Measurements from ENCODE around the gene ARHGAP35.
"Not testable (repeated sequence)": the region's sequence is repeated elsewhere in the genome, so short reads cannot be mapped to it uniquely, and the experiment has no call there.

Gene ARHGAP35

GRCh38 chr19:46860125-46860845 lies 512 bp upstream of the ARHGAP35 start:
- H3K27me3 ChIP-seq (ENCODE audit: insufficient read depth, low read length): no peaks in the 10 kb centered on the region
- peak overlapping the region; percentile 94 for H3K27ac ChIP-seq (ENCODE audit: low read depth, low read length)
- H3K4me1 ChIP-seq (ENCODE audit: control insufficient read depth, insufficient read depth, low read length, unreplicated experiment): peaks cover 23% of the 10 kb centered on the region
- H3K4me3 ChIP-seq (ENCODE audit: low read depth, low read length): peak overlapping the region; percentile 82
- H2AFZ ChIP-seq (ENCODE audit: low read length, unreplicated experiment): no peak overlapping the region
- no peaks in the 10 kb centered on the region for H3K36me3 ChIP-seq (ENCODE audit: insufficient read depth, low read length)
- peaks cover 41% of the 10 kb centered on the region for H3K79me2 ChIP-seq (ENCODE audit: control insufficient read depth, insufficient read depth, low read length, unreplicated experiment)

GRCh38 chr19:46861691-46862502 lies 1.1 kb downstream of the ARHGAP35 start:
- H2AFZ ChIP-seq (ENCODE audit: low read length, unreplicated experiment): no peak overlapping the region
- peaks cover 32% of the 10 kb centered on the region for H3K4me1 ChIP-seq (ENCODE audit: control insufficient read depth, insufficient read depth, low read length, unreplicated experiment)
- peak overlapping the region; percentile 94 for H3K27ac ChIP-seq (ENCODE audit: low read depth, low read length)

GRCh38 chr19:46862503-46862834 lies 1.7 kb downstream of the ARHGAP35 start:
- H3K4me3 ChIP-seq (ENCODE audit: low read depth, low read length): peak overlapping the region; percentile 82
- peaks cover 63% of the 10 kb centered on the region for H3K79me2 ChIP-seq (ENCODE audit: control insufficient read depth, insufficient read depth, low read length, unreplicated experiment)
- peak overlapping the region; percentile 94 for H3K27ac ChIP-seq (ENCODE audit: low read depth, low read length)
- H2AFZ ChIP-seq (ENCODE audit: low read length, unreplicated experiment): no peak overlapping the region
- no peaks in the 10 kb centered on the region for H3K36me3 ChIP-seq (ENCODE audit: insufficient read depth, low read length)
- H3K4me1 ChIP-seq (ENCODE audit: control insufficient read depth, insufficient read depth, low read length, unreplicated experiment): peaks cover 37% of the 10 kb centered on the region
- H3K27me3 ChIP-seq (ENCODE audit: insufficient read depth, low read length): no peaks in the 10 kb centered on the region

More at GRCh38 chr19:46861691-46862502, 1.1 kb downstream of the ARHGAP35 start:
- Histone ChIP-seq H3K4me3 (ENCODE audit: low read depth, low read length) (peak overlapping the region; percentile 82), H3K27me3 (ENCODE audit: insufficient read depth, low read length) (no peaks in the 10 kb centered on the region), H3K79me2 (ENCODE audit: control insufficient read depth, insufficient read depth, low read length, unreplicated experiment) (peaks cover 57% of the 10 kb centered on the region), H3K36me3 (ENCODE audit: insufficient read depth, low read length) (no peaks in the 10 kb centered on the region)

GRCh38 chr19:46862974-46863632 lies 2.3 kb downstream of the ARHGAP35 start:
- peaks cover 69% of the 10 kb centered on the region for H3K79me2 ChIP-seq (ENCODE audit: control insufficient read depth, insufficient read depth, low read length, unreplicated experiment)
- H3K27ac ChIP-seq (ENCODE audit: low read depth, low read length): peak overlapping the region; percentile 94
- H3K27me3 ChIP-seq (ENCODE audit: insufficient read depth, low read length): no peaks in the 10 kb centered on the region
- no peak overlapping the region for H2AFZ ChIP-seq (ENCODE audit: low read length, unreplicated experiment)
- peak overlapping the region; percentile 82 for H3K4me3 ChIP-seq (ENCODE audit: low read depth, low read length)
- H3K36me3 ChIP-seq (ENCODE audit: insufficient read depth, low read length): no peaks in the 10 kb centered on the region
- peaks cover 42% of the 10 kb centered on the region for H3K4me1 ChIP-seq (ENCODE audit: control insufficient read depth, insufficient read depth, low read length, unreplicated experiment)

- Histone ChIP-seq H3K4me3 (ENCODE audit: low read depth, low read length) (peak overlapping the region; percentile 82), H3K27me3 (ENCODE audit: insufficient read depth, low read length) (no peaks in the 10 kb centered on the region), H3K27ac (ENCODE audit: low read depth, low read length) (peak overlapping the region; percentile 94), H3K4me1 (ENCODE audit: control insufficient read depth, insufficient read depth, low read length, unreplicated experiment) (peaks cover 45% of the 10 kb centered on the region), H3K79me2 (ENCODE audit: control insufficient read depth, insufficient read depth, low read length, unreplicated experiment) (peaks cover 76% of the 10 kb centered on the region), H2AFZ (ENCODE audit: low read length, unreplicated experiment) (no peak overlapping the region), H3K36me3 (ENCODE audit: insufficient read depth, low read length) (no peaks in the 10 kb centered on the region)
Measured at GRCh38 chr19:46863818-46864629, 3.2 kb downstream of the ARHGAP35 start.

GRCh38 chr19:46866407-46867136 lies 5.8 kb downstream of the ARHGAP35 start:
- Histone ChIP-seq H3K27me3 (ENCODE audit: insufficient read depth, low read length) (no peaks in the 10 kb centered on the region), H3K27ac (ENCODE audit: low read depth, low read length) (peak overlapping the region; percentile 63), H3K4me3 (ENCODE audit: low read depth, low read length) (peak overlapping the region; percentile 7), H3K79me2 (ENCODE audit: control insufficient read depth, insufficient read depth, low read length, unreplicated experiment) (peaks cover 93% of the 10 kb centered on the region), H3K4me1 (ENCODE audit: control insufficient read depth, insufficient read depth, low read length, unreplicated experiment) (peaks cover 45% of the 10 kb centered on the region), H2AFZ (ENCODE audit: low read length, unreplicated experiment) (no peak overlapping the region), H3K36me3 (ENCODE audit: insufficient read depth, low read length) (no peaks in the 10 kb centered on the region)

- Histone ChIP-seq H3K27me3 (ENCODE audit: insufficient read depth, low read length) (no peaks in the 10 kb centered on the region), H3K4me3 (ENCODE audit: low read depth, low read length) (peak overlapping the region; percentile 7), H3K4me1 (ENCODE audit: control insufficient read depth, insufficient read depth, low read length, unreplicated experiment) (peaks cover 45% of the 10 kb centered on the region), H3K79me2 (ENCODE audit: control insufficient read depth, insufficient read depth, low read length, unreplicated experiment) (peaks cover 92% of the 10 kb centered on the region), H3K36me3 (ENCODE audit: insufficient read depth, low read length) (no peaks in the 10 kb centered on the region), H3K27ac (ENCODE audit: low read depth, low read length) (peak overlapping the region; percentile 63), H2AFZ (ENCODE audit: low read length, unreplicated experiment) (no peak overlapping the region)
Measured at GRCh38 chr19:46867170-46867569, 6.4 kb downstream of the ARHGAP35 start.

GRCh38 chr19:46868025-46868802 lies 7.4 kb downstream of the ARHGAP35 start:
- H3K4me1 ChIP-seq (ENCODE audit: control insufficient read depth, insufficient read depth, low read length, unreplicated experiment): peaks cover 43% of the 10 kb centered on the region
- H3K27me3 ChIP-seq (ENCODE audit: insufficient read depth, low read length): no peaks in the 10 kb centered on the region
- H2AFZ ChIP-seq (ENCODE audit: low read length, unreplicated experiment): no peak overlapping the region
- H3K27ac ChIP-seq (ENCODE audit: low read depth, low read length): no peak overlapping the region
- no peaks in the 10 kb centered on the region for H3K36me3 ChIP-seq (ENCODE audit: insufficient read depth, low read length)
- H3K4me3 ChIP-seq (ENCODE audit: low read depth, low read length): no peak overlapping the region
- H3K79me2 ChIP-seq (ENCODE audit: control insufficient read depth, insufficient read depth, low read length, unreplicated experiment): peaks cover 89% of the 10 kb centered on the region

GRCh38 chr19:46871173-46871572 lies 10.4 kb downstream of the ARHGAP35 start:
- not testable (repeated sequence) for H3K4me3 ChIP-seq (ENCODE audit: low read depth, low read length); H2AFZ ChIP-seq (ENCODE audit: low read length, unreplicated experiment); H3K27me3 ChIP-seq (ENCODE audit: insufficient read depth, low read length); H3K27ac ChIP-seq (ENCODE audit: low read depth, low read length); H3K36me3 ChIP-seq (ENCODE audit: insufficient read depth, low read length)
- peaks cover 77% of the 10 kb centered on the region for H3K79me2 ChIP-seq (ENCODE audit: control insufficient read depth, insufficient read depth, low read length, unreplicated experiment)
- H3K4me1 ChIP-seq (ENCODE audit: control insufficient read depth, insufficient read depth, low read length, unreplicated experiment): peaks cover 20% of the 10 kb centered on the region

Measured in ACC112 (cell line).